ENCODE measurements around the gene NMT2.

- TF ChIP-seq CTCF (IDR thresholded peaks at IDR 0.05) (no peak), POLR2A (IDR thresholded peaks at IDR 0.05; ENCODE audit: low read length) (no peak), BCL3 (IDR thresholded peaks at IDR 0.05) (no peak), KDM1A (IDR thresholded peaks at IDR 0.05; ENCODE audit: low read depth) (no peak), REST (IDR thresholded peaks at IDR 0.05) (no peak), EP300 (IDR thresholded peaks at IDR 0.05) (no peak)
- TF ChIP-seq, protein P1, sequence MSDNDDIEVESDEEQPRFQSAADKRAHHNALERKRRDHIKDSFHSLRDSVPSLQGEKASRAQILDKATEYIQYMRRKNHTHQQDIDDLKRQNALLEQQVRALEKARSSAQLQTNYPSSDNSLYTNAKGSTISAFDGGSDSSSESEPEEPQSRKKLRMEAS (IDR thresholded peaks at IDR 0.05): no peak
Measured at GRCh38 chr10:15202639-15203038, 34.1 kb upstream of the NMT2 start.
